Activated CD4-positive, alpha-beta T cell treated with anti-CD3 and anti-CD28 coated beads for 4 hours (primary cell): ENCODE measurements around the gene CA4.

ENCODE experiments used
- DNase-seq, 2 donors: peaks; one replicate each; pipeline ENCODE4 v3.0.0-alpha.2; 2020

The CA4 gene

DNA sequence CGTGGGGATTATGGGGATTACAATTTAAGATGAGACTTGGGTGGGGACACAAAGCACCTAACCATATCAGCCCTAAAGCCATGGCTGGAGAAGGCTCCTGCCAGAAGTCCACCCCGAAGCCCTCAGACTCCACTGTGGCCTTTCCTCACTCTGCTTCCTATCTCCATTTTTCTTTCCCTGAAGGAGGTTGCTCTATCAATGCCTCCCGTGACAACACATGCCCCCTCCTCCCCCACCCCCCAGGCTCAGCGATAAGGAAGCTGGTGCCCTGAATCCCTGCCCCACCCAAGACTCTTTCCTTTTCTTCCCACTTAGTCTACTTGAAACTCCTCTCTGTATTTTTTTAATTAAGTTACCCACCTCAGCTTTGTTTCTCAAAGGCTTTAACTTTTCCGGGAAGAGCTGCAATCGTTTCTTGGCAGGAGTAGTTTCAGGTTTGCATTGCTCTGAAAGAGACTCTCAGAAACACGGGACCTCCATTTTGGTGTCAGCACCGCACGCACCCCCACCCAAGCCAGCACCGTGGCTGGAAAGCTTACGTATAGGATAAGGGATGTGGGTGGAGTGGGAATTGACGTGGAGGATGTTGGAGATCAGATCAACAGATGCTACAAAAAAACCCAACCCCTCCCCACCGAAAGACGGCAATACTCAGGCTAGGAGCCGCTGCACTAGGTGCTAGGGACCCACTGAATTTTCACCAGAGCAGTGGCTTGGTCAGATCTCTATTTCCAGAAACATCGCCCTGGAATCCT lies 15.2 kb upstream of the CA4 start:
- peak in 1 of 2 donors; percentile 15 for DNase-seq

GRCh38 chr17:60135151-60135950 lies 14.4 kb upstream of the CA4 start:
- DNase-seq = peak; percentile 73 to 74

DNA sequence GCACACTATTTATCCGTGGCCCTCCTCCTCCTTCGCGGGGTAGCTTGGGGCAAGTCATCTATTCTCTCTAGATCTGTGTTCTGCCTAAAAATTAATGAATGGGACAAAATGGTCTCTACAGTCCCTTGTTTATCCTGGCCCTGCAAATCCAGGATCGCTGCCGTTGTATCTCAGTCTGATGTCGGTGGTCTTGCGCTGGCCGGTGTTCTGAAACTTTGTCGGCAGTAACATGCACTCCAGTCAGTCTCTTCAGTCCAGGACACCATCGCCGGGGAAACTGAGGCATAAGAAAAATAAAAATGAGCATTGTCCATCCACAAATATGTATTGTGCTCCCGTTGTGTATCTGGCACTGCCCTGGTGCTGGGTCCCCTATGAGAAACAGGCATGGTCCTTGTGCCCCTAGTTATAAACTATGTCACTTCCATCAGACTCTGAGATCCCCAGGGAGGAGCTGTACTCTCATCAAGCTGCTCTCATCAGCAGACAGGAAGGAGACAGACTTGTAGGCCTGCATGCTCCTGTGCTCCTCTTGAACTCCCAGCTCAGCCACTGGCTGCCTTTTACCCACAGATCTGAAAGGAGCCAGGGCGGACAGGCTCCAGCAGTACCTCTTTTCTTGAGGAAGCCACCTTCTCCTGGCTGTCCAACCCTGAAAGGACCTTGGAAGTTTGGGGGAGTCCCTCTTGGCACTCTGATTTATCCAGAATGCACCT lies 13.7 kb upstream of the CA4 start:
- no peak for DNase-seq

GRCh38 chr17:60137731-60138130 lies 12.0 kb upstream of the CA4 start:
- DNase-seq = no peak

DNA sequence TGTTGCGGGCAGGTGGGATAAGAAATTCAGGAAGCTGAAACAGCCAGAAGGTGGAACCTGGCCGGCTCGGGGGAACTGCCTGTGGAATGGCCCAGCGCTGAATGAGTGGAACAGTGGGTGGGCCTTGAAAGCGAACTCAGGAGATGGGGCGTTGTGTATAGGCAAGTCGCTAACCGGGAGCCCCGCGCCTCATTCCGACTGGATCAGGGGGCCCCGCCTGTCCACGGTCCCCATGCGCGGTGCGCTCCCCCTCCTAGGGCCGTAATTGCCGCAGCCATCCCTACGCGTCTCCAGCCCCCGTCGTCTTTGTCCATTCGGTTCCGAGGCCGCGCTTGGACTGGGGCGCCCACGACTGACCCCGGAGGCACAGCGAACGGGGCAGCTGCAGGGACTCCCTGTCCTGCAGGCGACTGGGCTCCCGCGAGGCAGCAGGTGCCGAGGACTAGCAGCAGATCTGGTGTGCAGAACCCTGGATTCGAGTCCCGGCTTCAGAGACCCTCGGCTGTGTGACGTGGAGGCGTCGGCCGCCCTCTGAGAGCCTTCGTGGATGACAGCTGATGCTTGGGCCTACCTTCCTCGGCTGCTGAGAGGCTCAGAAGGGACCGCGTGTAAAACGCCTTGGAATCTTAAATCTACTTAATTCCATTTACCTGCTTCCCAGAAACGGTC lies 10.9 kb upstream of the CA4 start:
- no peak for DNase-seq

DNA sequence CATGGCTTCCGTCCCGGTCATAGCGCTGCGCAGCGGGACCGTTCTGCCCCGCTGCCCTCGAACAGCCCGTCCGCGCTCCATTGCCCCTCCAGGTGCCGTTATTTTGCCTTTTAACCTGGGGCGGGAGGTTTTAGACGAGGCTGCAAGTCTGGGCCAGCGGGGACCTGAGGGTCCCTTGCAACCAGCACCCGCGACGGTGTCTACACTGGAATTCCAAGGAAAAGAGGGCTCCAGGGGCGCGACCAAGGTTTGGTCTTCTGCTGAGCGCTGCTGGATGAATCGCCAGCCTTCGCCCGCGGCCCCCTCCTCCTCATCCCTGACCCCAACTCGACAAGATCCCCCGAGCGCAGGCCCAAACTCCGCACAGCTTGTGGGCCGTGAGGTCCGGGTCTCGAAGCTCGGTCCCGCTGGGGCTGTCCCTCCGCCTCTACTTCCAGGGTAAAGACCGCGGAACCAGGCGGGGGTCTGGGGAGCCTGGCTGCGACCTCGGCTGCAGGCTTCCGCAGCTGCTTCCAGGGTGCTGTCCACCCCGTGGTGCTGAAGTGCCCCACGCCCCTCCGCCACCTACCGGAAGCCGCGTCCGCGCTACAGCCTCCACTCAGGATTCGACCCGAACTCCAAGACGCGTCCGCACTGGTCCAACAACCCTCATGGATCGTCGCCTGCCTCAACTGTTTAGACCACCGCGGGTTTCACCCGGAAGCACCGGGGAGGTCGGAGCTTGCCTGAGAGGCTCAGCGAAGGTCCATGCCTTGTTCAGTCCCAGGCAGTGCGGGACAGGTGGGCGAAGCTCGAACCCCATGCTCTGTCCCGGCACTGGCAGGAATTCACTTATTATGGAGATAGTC lies 10.1 kb upstream of the CA4 start:
- DNase-seq = peak; percentile 47 to 57

- no peak for DNase-seq
Measured at GRCh38 chr17:60141111-60142018, 8.4 kb upstream of the CA4 start.

- peak; percentile 73 to 78 for DNase-seq
Measured at GRCh38 chr17:60142872-60143499, 6.8 kb upstream of the CA4 start.

DNA sequence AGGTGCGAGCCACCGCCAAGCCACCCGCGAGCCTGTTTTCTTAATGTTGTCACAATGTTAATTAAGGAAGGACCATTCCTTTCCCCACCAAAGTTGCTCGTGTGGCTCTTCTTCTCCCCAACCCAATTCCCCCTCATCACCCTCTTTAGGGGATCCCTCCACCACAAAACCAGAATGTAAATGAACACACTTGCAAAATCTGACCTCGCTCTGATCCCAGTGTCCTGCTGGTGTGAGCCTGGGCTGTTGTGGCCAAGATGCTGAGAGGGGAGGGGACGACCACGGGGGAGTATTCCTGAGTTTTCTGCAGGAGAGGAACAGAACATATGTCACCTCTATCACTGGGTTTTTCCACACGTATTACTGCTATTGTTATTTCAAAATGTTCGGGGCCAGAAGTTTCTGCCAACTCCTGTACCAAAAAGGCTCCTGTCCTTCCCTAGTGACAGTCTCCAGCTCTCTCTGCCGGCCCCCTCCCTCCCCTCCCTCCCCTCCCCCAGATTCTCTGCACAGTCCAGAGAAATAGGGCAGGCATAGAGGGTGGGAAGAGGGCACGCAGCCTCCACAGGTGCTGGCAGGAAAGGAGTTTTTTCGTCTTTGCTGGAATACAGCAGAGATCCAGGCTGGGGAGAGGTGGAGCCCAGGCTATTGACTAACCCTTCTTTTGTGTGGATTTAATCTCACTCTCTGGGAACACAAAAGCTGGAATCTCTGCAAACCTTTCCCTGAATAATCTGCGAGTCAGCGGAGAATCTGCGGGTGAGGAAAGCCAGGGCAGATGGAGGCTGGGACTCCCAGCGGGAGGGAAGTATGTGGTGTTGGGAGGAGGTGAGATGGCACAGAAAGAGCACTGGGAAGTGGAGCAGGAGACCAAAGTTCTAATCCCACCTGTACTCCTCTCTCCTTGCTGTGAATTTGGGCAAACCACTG lies 4.5 kb upstream of the CA4 start:
- no peak for DNase-seq

DNA sequence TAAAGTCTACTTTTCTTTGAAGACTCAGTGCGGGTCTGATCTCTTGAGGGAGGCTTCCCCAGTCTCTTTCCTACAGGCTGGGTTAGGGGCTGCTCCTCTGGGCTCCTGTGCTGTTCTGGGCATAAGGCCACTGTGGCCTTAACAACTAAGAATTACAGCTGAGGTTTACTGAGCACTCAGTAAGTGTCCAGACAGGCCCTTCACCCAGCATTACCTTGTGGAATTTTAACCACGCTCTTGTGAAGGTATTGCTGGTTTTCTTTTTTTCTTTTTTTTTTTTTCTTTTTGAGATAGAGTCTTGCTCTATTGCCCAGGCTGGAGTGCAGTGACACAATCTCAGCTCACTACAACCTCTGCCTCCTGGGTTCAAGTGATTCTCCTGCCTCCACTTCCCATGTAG lies 3.6 kb upstream of the CA4 start:
- no peak for DNase-seq

DNA sequence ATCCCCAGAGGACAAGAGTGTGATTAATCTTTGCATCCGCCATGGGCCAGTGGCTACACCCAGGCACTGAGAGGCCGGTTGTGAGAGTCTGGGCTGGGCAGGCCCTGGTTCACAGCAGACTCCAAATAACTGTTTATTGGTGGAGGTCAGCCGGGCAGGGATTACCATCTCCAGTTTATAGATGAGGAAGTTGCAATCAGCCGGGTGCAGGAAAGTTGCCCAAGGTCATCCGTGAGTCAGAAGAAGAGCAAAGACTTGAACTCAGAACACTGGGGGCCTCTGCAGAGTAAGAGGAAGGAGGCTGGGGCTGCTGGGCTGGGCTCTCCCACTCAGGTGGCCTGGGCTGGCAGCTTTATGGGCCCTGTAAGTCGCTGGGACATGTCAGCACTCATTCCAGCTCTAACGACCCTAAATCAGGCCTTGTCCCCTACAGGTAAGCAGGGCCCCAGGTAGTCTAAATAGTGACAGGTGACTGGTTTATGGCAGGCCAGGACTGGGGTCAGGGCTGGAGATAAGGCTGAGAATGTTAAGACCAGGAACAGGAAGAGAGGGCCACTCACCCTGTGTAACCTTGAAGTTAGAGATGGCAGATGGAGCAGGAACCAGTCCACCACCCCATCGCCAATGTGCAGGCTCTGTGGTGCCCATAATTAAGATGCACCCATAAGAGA lies 2.1 kb upstream of the CA4 start:
- DNase-seq = no peak

- DNase-seq = no peak
Measured at GRCh38 chr17:60148373-60148772, 1.4 kb upstream of the CA4 start.

DNA sequence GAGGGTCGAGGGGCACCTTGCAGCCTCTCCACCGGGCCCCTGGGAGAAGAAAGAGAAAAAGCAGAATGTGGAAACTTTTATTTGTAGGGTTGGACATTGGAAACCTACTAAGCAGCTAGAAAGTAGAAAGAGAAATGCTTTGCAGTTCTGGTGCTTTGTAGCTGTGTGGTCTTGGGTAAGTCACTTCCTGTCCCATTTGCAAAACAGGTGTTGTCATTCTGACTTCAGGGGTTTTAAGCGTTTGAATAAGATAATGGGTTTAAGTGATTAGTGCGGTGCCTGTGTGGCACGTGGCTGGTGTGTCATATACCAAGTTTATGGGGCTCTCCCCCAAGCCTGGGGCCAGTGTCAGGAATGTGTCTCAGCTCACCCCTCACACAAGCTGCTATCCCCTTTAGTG lies 1.6 kb downstream of the CA4 start:
- no peak for DNase-seq

DNA sequence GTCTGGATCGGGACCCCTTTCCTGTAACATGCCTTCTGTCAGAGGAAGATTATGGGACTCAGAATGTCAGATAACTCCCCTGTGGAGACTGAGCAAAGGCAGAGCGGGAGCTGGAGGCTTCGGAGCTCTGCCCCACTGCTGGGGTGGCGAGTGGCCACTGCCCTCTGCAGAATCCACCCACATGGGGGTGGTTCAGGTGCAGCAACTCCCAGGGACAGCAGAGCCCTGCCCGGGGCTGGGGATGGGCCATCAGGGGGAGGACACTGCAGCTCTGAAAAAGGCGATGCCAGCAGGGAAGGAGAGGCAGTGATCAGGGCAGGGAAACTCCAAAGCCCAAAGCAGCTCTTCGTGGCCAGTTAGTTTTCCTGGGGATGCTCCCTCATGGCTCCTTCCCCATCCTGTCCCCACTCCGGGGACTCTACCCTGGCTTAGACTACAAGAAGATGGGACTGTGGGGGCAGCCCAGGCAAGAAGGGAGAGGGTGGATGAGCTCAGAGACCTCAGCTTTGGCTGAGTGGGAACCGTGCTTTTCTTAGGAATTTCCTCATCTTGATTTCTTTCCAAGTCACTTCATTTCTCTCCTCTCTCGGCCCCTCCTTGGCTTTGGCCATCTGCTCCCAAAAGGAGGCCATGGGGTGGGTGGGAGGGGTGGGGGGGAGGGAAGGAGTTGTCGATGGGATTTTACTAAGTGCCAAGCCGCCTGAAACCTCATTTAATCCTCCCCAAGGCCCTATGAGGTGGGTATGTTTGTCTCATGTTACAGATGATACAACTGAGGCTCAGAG lies 4.0 kb downstream of the CA4 start:
- DNase-seq = no peak

DNA sequence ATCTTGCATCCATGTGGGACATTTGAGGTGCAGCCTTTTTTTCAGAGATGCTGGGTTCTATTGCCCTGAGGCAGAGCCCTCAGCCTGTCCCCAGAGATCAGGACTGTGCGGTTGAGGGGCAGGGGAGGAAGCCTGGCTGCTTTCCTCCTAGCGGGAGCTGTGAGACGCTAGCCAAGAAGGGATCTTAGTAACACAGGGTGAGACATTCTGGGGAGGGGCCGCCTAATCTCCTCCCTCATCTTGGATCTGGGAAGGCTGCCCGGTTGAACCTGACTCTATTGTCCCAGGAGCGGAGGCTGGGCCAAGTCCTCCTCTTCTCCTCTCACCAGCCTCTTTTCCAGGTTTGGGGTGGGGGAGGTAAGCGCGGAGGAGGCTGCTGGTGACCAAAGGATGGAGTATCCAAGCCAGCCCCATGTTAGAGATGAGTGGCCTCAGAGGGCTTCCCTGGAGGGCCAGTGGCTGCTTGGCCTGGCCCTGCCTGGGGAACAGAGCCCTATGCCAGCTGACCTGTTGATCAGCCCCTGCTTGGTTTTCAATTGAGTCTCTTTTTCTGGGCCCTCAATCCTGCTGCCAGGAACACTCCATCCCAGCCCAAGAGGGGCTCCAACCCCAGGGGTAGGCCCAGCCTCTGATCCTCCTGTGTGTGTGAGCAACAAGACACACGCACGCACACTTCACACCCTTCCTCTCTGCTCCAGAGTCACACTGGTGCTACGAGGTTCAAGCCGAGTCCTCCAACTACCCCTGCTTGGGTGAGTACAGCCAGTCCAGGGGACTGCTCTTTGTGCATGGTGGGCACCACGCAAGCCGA lies 5.0 kb downstream of the CA4 start:
- DNase-seq = no peak

GRCh38 chr17:60155427-60155814 lies 5.6 kb downstream of the CA4 start:
- no peak for DNase-seq

DNA sequence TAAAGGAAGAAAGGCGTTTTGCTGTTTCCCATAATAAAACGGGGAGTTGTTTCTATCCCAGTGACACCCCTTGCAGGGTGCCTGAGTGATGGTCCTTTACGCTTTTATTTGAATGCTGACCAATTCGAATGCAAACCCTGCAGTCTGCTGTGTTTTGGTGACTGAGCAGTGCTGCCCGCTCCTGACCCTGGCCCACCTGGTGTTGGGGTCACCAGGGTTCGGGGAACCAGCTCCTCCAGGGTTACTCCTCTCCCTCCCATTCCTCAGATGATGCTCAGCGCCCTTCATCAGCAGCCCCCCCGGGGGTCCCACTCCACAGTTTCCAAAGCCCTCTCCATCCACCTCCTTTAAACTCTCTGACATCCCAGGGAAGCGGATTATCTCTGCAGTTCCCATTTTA lies 6.0 kb downstream of the CA4 start:
- DNase-seq = no peak
